HEK293 (cell line): ENCODE data around the gene ABCC3.

Experiments used
- ATF2 ChIP-seq: fragments of 450-650 bp; formaldehyde crosslinking; IDR thresholded peaks from 2 replicates; pipeline ENCODE4 v1.5.1; 2016; ENCODE audit warnings: missing biosample characterization, missing genetic modification characterization, low read depth
- IKZF3 ChIP-seq: fragments of 450-650 bp; IDR thresholded peaks from 2 replicates; pipeline ENCODE4 v1.5.0; 2018; ENCODE audit warnings: missing biosample characterization, mild to moderate bottlenecking, missing genetic modification characterization, moderate library complexity
- KLF16 ChIP-seq: fragments of 450-650 bp; formaldehyde crosslinking; IDR thresholded peaks from 2 replicates; pipeline ENCODE4 v1.5.1; 2017; ENCODE audit warnings: missing biosample characterization, missing genetic modification characterization
- SCRT2 ChIP-seq: fragments of 450-650 bp; formaldehyde crosslinking; IDR thresholded peaks from 2 replicates; pipeline ENCODE4 v1.5.1; 2016; ENCODE audit warnings: missing biosample characterization, missing genetic modification characterization
- WT1 ChIP-seq: fragments of 450-650 bp; formaldehyde crosslinking; IDR thresholded peaks from 2 replicates; pipeline ENCODE4 v1.5.1; 2016; ENCODE audit warnings: missing biosample characterization, missing genetic modification characterization
- ZBTB1 ChIP-seq: fragments of 450-650 bp; formaldehyde crosslinking; IDR thresholded peaks from 2 replicates; pipeline ENCODE4 v1.5.1; 2016; ENCODE audit warnings: missing biosample characterization, missing genetic modification characterization
- ZBTB8A ChIP-seq: fragments of 450-650 bp; formaldehyde crosslinking; IDR thresholded peaks from 2 replicates; pipeline ENCODE4 v1.5.1; 2016; ENCODE audit warnings: missing biosample characterization, missing genetic modification characterization
- ZEB2 ChIP-seq: fragments of 450-650 bp; formaldehyde crosslinking; IDR thresholded peaks from 2 replicates; pipeline ENCODE4 v1.5.1; 2016; ENCODE audit warnings: missing biosample characterization, missing genetic modification characterization
- ZNF112 ChIP-seq: fragments of 450-650 bp; formaldehyde crosslinking; IDR thresholded peaks from 2 replicates; pipeline ENCODE4 v1.5.0; 2017; ENCODE audit warnings: missing biosample characterization, missing genetic modification characterization
- ZNF133 ChIP-seq: fragments of 450-650 bp; formaldehyde crosslinking; IDR thresholded peaks from 2 replicates; pipeline ENCODE4 v1.5.1; 2016; ENCODE audit warnings: missing biosample characterization, missing genetic modification characterization
- ZNF18 ChIP-seq: fragments of 450-650 bp; formaldehyde crosslinking; IDR thresholded peaks from 2 replicates; pipeline ENCODE4 v1.5.1; 2016; ENCODE audit warnings: missing biosample characterization, missing genetic modification characterization
- ZNF2 ChIP-seq: fragments of 450-650 bp; formaldehyde crosslinking; IDR thresholded peaks from 2 replicates; pipeline ENCODE4 v1.5.1; 2016; ENCODE audit warnings: missing biosample characterization, missing genetic modification characterization
- ZNF211 ChIP-seq: fragments of 450-650 bp; formaldehyde crosslinking; IDR thresholded peaks from 2 replicates; pipeline ENCODE4 v1.5.1; 2016; ENCODE audit warnings: low read depth, missing biosample characterization, missing genetic modification characterization
- ZNF221 ChIP-seq: fragments of 450-650 bp; formaldehyde crosslinking; IDR thresholded peaks from 2 replicates; pipeline ENCODE4 v1.5.1; 2017; ENCODE audit warnings: missing biosample characterization, missing genetic modification characterization, borderline replicate concordance
- ZNF433 ChIP-seq: fragments of 450-650 bp; formaldehyde crosslinking; IDR thresholded peaks from 2 replicates; pipeline ENCODE4 v1.5.1; 2016; ENCODE audit warnings: missing biosample characterization, missing genetic modification characterization, low read depth
- ZNF48 ChIP-seq: fragments of 450-650 bp; formaldehyde crosslinking; IDR thresholded peaks from 2 replicates; pipeline ENCODE4 v1.5.1; 2016; ENCODE audit warnings: missing biosample characterization, missing genetic modification characterization
- ZNF501 ChIP-seq: fragments of 450-650 bp; formaldehyde crosslinking; IDR thresholded peaks from 2 replicates; pipeline ENCODE4 v1.5.1; 2016; ENCODE audit warnings: missing biosample characterization, missing genetic modification characterization
- ZNF555 ChIP-seq: fragments of 450-650 bp; formaldehyde crosslinking; conservative IDR thresholded peaks from 2 replicates; pipeline ENCODE4 v1.5.1; 2017; ENCODE audit warnings: missing biosample characterization, mild to moderate bottlenecking, missing genetic modification characterization, inconsistent platforms
- ZNF560 ChIP-seq: fragments of 450-650 bp; formaldehyde crosslinking; IDR thresholded peaks from 2 replicates; pipeline ENCODE4 v1.5.1; 2017; ENCODE audit warnings: missing biosample characterization, missing genetic modification characterization, borderline replicate concordance
- ZNF561 ChIP-seq: fragments of 450-650 bp; IDR thresholded peaks from 2 replicates; pipeline ENCODE4 v1.5.1; 2018; ENCODE audit warnings: missing biosample characterization, missing genetic modification characterization, borderline replicate concordance
- ZNF792 ChIP-seq: fragments of 450-650 bp; formaldehyde crosslinking; IDR thresholded peaks from 2 replicates; pipeline ENCODE4 v1.5.1; 2016; ENCODE audit warnings: missing biosample characterization, missing genetic modification characterization
- ZSCAN16 ChIP-seq: fragments of 450-650 bp; formaldehyde crosslinking; IDR thresholded peaks from 2 replicates; pipeline ENCODE4 v1.5.1; 2016; ENCODE audit warnings: missing biosample characterization, missing genetic modification characterization
- TF ChIP-seq, protein P1 (sequence below): fragments of 450-650 bp; formaldehyde crosslinking; IDR thresholded peaks from 2 replicates; pipeline ENCODE4 v1.5.1; 2016; ENCODE audit warnings: missing biosample characterization, missing genetic modification characterization
- TF ChIP-seq, protein P2 (sequence below): fragments of 450-650 bp; formaldehyde crosslinking; IDR thresholded peaks from 2 replicates; pipeline ENCODE4 v1.5.1; 2016; ENCODE audit warnings: missing biosample characterization, missing genetic modification characterization
- TF ChIP-seq, protein P3 (sequence below): fragments of 450-650 bp; formaldehyde crosslinking; IDR thresholded peaks from 2 replicates; pipeline ENCODE4 v1.5.1; 2016; ENCODE audit warnings: missing biosample characterization, missing genetic modification characterization
- TF ChIP-seq, protein P4 (sequence below): fragments of 450-650 bp; IDR thresholded peaks from 2 replicates; pipeline ENCODE4 v1.5.1; 2018; ENCODE audit warnings: missing biosample characterization, missing genetic modification characterization

Gene ABCC3

DNA sequence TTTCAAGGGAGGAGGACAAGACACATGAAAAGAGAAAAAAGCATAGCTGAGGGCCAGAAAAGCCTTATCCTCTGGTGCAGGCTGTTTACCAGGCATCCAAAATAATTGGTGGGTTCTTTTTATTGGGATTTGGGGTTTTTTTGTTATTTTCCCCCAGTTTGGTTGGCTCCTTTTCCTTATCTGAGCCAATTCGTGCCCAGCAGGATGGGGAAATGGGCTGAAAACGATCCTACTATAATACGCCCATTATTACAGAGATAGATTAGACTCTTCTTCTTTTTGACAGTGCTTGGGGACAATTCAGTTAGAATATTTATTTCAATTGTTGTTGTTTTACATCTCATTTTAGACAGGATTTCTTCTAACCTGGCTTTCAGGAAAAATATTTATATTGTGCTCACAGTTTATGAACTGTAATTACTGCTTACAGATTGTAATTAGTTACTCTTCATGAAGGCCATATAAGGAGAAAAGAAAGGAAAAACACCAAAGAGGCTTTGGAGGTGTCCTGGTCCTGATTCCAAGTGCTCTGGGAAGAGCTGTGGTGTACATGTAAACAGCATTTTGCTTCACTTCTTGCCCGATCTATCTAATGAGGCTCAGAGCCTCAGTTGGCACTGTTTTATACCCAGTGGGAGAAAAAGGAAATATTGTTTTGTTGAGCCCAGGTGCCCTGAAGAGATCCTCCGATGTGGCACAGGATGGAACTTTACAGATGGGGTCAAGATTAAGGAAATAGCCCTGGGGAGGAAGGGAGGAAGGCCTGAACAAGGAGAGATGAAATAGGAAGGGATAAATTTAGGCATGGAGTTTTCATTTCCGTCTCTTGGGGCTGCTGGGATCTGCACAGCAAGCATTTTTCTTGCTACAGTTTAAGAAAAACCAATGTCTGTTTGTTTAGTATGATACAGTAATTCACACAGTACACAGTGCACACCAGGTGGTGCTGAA lies 73.6 kb downstream of the ABCC3 start (continued):
- TF ChIP-seq, protein P1, sequence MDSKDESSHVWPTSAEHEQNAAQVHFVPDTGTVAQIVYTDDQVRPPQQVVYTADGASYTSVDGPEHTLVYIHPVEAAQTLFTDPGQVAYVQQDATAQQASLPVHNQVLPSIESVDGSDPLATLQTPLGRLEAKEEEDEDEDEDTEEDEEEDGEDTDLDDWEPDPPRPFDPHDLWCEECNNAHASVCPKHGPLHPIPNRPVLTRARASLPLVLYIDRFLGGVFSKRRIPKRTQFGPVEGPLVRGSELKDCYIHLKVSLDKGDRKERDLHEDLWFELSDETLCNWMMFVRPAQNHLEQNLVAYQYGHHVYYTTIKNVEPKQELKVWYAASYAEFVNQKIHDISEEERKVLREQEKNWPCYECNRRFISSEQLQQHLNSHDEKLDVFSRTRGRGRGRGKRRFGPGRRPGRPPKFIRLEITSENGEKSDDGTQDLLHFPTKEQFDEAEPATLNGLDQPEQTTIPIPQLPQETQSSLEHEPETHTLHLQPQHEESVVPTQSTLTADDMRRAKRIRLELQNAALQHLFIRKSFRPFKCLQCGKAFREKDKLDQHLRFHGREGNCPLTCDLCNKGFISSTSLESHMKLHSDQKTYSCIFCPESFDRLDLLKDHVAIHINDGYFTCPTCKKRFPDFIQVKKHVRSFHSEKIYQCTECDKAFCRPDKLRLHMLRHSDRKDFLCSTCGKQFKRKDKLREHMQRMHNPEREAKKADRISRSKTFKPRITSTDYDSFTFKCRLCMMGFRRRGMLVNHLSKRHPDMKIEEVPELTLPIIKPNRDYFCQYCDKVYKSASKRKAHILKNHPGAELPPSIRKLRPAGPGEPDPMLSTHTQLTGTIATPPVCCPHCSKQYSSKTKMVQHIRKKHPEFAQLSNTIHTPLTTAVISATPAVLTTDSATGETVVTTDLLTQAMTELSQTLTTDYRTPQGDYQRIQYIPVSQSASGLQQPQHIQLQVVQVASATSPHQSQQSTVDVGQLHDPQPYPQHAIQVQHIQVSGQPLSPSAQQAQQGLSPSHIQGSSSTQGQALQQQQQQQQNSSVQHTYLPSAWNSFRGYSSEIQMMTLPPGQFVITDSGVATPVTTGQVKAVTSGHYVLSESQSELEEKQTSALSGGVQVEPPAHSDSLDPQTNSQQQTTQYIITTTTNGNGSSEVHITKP, result peak; percentile 94
- 0 out of 2 replicates have a peak, but pooled peaks have one; percentile 9 for TF ChIP-seq ZEB2 (tag by site-specific recombination)
- TF ChIP-seq ZNF501 (tag by site-specific recombination), result peak; percentile 63; the same call in 1 of the 2 replicates
- TF ChIP-seq ZNF2 (tag by site-specific recombination), result peak; percentile 14; the same call in 1 of the 2 replicates
- 0 out of 2 replicates have a peak, but pooled peaks have one; percentile 33 for TF ChIP-seq IKZF3 (tag by site-specific recombination)
- no peak for TF ChIP-seq ZBTB1 (tag by site-specific recombination)
- no peak for TF ChIP-seq ZNF792 (tag by site-specific recombination)
- TF ChIP-seq ZNF211 (tag by site-specific recombination), result no peak
- TF ChIP-seq ZNF560 (tag by site-specific recombination), result no peak
- no peak for TF ChIP-seq ZNF133
- no peak for TF ChIP-seq ZSCAN16 (tag by site-specific recombination)
- TF ChIP-seq, protein P2, sequence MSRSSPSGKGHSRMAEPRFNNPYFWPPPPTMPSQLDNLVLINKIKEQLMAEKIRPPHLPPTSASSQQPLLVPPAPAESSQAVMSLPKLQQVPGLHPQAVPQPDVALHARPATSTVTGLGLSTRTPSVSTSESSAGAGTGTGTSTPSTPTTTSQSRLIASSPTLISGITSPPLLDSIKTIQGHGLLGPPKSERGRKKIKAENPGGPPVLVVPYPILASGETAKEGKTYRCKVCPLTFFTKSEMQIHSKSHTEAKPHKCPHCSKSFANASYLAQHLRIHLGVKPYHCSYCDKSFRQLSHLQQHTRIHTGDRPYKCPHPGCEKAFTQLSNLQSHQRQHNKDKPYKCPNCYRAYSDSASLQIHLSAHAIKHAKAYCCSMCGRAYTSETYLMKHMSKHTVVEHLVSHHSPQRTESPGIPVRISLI (tag by site-specific recombination), result peak; percentile 39; the same call in 1 of the 2 replicates
- TF ChIP-seq ZNF112 (tag by site-specific recombination), result no peak
- 0 out of 2 replicates have a peak, but pooled peaks have one; percentile 36 for TF ChIP-seq ZNF18 (tag by site-specific recombination)
- TF ChIP-seq, protein P3, sequence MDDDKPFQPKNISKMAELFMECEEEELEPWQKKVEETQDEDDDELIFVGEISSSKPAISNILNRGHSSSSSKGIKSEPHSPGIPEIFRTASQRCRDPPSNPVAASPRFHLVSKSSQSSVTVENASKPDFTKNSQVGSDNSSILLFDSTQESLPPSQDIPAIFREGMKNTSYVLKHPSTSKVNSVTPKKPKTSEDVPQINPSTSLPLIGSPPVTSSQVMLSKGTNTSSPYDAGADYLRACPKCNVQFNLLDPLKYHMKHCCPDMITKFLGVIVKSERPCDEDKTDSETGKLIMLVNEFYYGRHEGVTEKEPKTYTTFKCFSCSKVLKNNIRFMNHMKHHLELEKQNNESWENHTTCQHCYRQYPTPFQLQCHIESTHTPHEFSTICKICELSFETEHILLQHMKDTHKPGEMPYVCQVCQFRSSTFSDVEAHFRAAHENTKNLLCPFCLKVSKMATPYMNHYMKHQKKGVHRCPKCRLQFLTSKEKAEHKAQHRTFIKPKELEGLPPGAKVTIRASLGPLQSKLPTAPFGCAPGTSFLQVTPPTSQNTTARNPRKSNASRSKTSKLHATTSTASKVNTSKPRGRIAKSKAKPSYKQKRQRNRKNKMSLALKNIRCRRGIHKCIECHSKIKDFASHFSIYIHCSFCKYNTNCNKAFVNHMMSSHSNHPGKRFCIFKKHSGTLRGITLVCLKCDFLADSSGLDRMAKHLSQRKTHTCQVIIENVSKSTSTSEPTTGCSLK (tag by site-specific recombination), result no peak
- TF ChIP-seq ZNF221, result no peak
- TF ChIP-seq ZBTB8A (tag by site-specific recombination), result peak; percentile 95
- TF ChIP-seq ZNF555 (tag by site-specific recombination), result no peak
- no peak for TF ChIP-seq ATF2 (tag by site-specific recombination)
- 0 out of 2 replicates have a peak, but pooled peaks have one; percentile 58 for TF ChIP-seq KLF16 (tag by site-specific recombination)
- TF ChIP-seq ZNF433 (tag by site-specific recombination), result no peak
- TF ChIP-seq, protein P4, sequence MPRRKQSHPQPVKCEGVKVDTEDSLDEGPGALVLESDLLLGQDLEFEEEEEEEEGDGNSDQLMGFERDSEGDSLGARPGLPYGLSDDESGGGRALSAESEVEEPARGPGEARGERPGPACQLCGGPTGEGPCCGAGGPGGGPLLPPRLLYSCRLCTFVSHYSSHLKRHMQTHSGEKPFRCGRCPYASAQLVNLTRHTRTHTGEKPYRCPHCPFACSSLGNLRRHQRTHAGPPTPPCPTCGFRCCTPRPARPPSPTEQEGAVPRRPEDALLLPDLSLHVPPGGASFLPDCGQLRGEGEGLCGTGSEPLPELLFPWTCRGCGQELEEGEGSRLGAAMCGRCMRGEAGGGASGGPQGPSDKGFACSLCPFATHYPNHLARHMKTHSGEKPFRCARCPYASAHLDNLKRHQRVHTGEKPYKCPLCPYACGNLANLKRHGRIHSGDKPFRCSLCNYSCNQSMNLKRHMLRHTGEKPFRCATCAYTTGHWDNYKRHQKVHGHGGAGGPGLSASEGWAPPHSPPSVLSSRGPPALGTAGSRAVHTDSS (tag by site-specific recombination), result no peak
- TF ChIP-seq ZNF561 (tag by site-specific recombination), result 0 out of 2 replicates have a peak, but pooled peaks have one; percentile 26
- no peak for TF ChIP-seq SCRT2 (tag by site-specific recombination)
- TF ChIP-seq ZNF48 (tag by site-specific recombination), result no peak
- TF ChIP-seq WT1, result no peak
